NCI-H1048 (cell line): Measurements from ENCODE around the gene ARHGEF6.
A peak's percentile ranks its signal among the peaks of the same experiment; 100 is the strongest.

Experiments used
- DNase-seq: peaks from one replicate; lab custom pipeline; 2025; lab: John Stamatoyannopoulos, UW

ARHGEF6 gene

DNA sequence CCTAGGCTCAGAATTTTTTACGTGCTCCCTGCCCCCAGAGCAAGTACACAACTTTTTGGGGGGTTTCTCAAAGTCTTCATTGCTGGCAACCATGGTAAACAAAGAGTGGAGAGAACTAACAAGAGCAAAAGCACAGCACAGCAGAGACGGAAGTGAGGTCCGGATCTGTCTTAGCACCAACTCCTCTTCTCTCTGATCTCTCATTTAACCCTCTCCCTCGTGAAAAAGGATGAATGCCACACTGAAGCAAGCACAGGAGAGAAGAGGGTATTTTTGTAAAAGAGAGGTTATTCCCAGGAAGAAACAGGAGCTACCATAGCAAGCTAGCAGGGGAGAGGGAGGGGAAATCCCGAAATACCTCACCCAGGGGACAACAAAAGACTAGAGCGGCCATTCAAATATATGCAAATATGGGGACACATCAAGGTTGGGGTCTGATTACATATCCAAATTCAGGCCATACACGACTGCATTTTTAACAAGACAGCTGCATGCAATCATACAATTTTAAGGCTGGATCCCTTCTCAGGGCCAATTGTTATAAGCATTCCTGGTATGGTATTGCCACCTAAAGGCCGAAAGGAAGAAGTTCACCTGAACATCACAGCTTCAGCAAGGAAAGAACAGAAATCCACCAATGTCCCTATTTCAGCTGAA lies 86.2 kb downstream of the ARHGEF6 start:
- DNase-seq = peak; percentile 84

DNA sequence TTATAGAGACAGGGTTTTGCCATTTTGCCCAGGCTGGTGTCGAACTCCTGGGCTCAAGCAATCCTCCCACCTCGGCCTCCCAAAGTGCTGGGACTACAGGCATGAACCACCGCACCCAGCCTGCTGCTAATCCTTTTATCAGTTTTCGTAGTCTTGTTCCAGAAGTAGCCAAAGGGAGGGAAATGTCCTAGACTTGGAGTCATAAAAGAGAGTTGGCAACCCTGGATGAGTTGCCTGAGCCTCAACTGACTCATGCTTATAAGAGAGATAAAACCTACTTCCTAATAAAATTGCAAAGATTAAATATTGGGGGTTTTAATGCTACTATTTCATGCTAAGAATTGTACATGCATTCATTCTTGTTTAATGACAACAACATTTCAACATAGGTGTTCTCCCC lies 88.5 kb downstream of the ARHGEF6 start:
- no peak for DNase-seq

DNA sequence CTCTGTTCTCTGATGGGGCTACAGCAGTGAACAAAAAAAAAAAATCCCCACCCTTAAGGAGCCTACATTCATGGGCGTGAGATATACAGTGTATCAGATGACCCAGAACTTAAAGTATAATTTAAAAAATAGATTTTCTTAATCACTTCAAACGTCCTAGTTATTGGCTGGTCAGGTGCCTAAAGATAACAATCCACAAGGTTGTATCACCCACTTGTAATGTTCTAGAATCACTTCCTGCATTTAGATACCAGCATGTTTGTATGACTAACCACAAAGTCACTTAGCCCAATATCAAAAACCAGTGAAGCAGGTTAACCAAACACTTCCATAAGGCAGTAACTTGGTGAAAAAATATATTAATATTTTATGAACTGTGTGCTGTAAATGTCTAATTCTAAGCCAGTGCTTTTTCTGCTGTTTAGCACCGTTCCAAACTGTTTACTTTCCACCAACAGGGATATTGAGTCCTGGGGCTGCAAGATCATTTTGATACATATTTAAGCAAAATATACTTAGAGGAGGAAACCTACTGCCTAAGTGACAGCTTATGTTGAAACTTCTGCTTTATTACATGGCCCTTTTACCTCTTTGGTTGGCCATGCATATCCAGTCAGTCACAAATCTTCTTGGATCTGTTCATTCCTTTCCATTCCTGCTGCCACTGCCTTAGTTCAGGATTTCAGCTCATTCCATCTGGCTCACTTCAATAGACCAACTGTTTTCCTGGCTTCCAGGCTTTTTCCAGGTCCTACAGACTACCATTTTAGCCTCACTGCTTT lies 89.5 kb downstream of the ARHGEF6 start:
- DNase-seq = no peak

DNA sequence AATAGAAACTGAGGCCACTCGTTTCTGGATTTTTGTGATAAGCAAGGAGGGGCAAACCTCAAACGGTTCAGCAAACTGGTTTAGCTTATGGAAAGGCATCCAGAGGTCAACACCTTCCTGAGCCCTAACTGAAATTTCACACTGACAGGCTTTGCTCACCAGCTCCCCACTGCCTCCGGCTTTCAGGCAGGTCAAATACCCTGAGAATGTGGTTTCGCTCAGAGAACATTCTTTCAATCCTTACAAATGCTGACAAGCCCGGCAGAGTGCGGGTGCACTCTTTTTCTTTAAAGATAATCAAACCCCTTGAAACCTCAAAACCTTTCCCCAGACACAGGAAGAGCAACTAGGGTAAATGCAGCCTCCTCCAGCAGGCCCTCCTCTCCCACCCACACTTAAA lies 91.3 kb downstream of the ARHGEF6 start:
- no peak for DNase-seq

DNA sequence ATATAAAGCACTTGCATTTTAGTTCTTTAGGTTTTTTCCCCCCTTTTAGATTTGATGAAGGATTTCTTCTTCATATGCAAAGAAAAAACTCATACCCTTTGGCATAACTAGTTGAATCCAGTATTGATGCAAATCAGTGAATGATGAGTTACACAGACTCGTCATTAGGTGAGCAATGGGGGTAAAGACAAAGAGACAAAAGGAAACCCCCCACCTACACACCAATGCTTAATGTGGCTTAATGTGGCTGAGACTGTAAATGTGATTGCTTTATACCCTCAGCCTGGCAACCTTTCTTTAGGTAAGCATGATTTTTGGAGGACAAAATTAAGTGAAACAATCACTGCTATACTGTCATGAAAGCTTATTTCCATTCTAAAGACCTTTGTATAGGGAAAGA lies 93.3 kb downstream of the ARHGEF6 start:
- DNase-seq = no peak

DNA sequence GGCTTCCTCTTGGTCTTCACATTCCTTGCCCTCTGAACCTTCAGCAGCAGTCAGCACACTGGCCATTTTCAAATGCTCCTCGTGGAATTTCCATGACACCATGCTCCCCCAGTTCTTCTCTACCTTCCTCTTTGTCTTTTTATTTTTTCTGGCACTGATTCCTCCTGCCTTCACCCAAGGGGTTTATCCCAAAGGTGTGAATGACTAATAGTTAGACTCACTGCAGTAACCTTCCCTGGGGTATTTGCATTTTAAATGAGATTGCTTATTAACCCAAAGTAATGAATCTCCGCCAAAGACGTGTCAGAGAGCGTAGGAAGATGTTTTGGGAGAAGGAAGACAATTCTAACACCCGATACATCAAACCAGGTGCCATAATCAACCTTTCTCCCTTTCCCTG lies 96.6 kb downstream of the ARHGEF6 start:
- no peak for DNase-seq

DNA sequence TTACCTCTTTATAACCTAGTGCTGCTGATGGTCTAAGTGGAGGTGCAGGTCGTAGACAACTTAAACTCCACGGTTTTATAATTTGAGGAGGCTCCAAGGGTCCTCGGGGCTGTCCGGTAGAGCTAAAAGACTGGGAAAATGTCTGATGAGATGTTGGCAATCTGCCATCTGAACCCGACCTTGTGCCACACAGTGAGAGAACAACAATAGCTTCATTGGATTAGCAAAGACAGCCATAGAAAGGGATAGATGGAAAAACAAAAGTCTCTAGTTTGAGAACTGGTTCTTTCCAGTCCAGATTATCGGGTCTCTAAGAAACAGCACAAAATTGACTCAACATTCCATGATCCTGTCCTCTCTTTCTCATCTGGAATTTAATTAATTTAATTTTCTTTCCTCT lies 101.2 kb downstream of the ARHGEF6 start:
- no peak for DNase-seq

DNA sequence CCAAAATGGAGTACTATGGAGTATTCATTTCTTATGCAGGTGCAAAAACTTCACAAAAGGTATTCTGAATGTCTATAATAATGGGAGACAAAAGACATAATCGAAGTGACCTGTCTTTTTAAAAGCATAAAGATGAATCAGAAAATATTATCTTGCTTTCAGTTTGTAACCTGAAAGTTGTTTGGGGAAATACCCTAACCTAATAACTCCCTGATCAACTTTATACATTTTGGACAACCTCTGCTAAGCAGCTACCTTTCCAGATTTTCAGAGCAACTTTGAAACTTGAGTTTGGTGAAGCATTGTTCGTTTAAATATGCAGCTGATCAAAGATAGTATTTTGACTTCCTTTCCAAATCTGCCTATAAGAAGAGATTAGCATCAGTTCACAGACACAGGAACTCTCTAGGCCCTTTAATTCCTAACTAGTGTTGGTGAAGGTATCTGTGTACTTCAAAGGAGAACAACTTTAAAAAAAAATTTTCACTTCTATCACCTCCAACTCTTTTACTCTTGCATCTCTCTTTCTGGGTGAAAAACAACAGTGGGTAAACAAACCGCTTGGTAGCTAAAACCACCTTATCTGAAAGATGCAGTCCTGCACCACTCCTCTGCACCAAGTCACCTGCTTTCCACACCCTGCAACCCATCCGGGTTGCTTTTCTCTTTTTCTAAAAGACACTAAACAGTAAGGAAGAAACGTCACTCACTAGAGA lies 106.3 kb downstream of the ARHGEF6 start:
- DNase-seq = no peak

DNA sequence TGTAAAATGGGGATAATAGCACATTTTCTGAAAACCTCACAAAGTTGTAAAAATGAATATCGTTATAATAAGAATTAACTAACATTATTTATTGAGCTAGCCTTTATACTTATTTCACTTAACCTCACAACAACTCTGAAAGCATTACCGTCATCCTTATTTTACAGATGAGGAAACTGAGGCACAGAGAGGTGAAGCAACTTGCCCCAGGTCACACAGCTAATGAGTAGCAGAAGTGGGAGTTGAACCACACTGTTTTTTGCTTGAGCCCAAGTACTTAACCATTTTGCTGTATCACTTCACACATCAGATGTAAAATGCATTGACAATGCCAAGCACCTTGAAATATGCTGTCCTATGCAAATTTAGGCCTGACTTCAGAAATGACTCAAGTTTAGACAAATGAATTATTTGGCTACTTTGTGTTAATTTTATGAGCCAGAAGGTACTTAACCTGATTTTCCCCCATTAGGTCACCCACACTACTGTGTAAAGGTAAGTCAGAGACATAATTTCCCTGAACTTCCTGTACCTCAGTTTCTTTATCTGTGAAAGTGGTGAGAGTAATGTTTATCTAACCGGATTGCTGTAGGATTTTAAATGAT lies 109.6 kb downstream of the ARHGEF6 start:
- DNase-seq = no peak

DNA sequence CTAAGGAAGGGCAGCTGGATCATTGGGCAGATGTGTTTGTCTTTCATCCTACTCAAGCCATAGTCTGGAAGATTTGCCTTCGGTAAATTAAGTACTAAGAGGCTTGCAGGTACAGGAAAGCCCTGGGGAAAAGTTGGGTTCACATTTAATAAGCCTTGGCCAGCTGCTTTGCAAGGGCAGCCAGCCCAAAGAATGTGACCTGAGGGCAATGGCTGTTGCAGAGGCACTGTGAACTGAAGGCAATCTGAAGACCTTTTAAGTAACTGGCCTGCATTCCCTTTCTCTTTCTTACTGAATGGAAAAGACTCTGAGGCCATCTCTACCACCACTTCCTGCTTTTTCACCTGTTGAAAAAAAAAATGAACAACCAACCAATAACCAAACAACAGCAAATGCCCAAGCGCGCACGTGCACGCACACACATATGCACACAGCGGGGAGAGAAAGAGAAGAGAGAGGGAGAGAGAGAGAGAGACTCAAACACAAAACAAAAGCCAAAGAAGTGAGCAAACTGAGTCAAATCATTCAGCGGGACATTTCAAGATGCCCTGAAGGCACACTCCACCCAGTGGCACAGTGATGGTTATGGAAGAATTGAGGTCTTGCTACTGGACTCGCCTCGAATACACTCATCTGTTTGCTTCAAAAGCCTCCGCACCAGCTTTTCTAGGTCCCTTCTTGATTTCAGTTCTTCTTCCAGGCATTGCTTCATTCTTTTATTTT lies 113.1 kb downstream of the ARHGEF6 start:
- no peak for DNase-seq

DNA sequence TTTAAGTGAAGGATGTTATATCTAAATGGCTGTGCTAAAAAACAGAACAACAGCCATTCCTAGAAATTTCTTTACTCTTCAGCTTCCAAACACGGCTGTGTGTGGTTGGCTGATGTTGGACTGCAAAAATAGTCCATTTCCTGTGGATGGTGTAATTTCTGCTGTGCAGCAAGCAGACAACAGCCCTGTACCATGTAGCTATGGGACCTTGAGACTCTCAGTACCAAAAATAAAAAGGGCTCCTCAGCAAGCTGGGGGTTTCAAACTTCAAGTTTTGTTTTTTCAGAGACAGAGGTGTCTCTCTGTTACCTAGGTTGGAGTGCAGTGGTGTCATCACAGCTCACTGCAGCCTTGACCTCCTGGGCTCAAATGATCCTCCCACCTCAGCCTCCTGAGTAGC lies 114.6 kb downstream of the ARHGEF6 start:
- DNase-seq = no peak

DNA sequence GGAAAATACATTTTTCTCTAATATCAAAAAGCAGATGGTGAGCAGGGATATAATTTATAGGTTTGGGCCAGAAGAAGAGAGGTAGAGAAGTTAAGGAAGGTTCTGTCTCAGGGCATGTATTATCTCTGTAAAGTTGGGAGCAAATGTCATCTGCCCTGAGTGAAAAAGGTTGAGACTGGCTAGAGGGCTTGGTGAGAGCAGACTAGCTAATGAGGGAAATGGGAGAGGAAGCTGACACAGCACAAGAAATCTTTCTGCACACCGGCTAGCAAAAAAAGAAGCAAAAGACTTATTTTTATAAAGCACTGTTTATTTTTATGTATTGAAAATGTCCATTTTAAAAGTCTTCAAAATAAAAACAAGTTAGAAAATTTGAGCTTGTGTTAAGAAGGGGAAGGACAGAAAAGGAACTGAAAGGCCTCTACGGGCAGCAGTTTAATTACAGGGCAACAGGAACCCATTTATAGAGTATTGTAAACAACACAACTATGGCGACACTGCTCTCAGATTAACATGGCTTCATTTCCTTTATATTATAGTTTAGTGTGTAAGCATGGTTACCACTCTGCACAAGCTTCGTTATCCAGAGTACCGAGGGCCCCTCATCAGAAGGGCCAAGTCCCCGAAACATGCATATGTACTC lies 115.4 kb downstream of the ARHGEF6 start:
- no peak for DNase-seq

DNA sequence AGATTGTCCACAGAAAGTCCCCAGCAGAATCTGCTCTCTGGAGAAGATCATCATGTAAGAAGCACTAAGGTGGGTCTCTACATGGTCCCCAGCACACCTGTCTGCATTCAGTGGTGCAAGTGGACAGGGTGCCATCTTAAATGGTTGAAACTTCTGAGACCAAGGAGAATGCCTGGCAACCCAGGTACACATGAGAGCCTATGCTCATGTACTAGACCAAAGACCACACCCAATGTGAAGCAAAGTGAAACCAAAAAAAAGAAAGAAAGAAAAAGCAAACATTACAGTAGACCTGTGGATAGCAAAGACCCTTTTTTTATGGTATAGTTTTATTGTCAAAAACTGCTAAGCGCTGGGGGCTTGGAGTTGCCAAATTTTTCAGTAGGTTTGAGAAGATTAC lies 117.8 kb downstream of the ARHGEF6 start:
- no peak for DNase-seq

DNA sequence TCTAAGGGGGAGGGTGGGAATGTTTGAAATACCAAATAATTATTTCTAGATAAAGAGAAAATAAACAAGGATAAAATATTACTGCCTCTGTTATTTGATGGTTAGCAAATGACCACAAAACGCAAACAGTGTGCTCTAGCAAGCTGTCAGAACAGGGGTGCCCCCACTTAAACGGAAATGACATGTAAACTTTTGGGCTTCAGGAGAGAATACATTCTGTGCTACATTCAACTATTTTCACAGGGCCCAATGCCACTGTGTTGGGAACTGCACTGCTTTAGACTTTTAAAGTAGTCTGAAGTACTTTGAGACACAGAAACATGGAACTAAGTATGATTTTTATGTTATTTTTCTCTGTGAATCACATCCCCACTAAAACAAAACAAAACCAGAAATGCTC lies 118.6 kb downstream of the ARHGEF6 start:
- DNase-seq = no peak

DNA sequence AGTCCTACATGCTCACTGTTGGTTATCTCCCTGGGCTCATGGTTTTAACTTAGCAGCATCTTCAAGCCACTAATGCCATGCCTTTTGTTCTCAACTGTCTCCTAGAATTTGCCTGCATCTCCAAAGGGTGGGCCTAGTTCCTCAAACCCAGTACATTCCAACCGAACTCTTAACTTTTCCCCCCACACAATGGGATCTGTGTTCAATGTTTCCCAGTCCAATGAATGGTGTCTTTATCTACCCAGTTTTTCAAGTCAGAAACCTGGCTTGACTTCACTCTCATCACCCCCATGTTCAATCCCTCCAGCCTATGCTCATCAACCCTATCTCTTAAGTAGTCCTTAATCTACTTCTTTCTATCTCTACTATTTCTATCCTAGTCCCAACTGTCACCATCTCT lies 119.8 kb downstream of the ARHGEF6 start:
- no peak for DNase-seq

DNA sequence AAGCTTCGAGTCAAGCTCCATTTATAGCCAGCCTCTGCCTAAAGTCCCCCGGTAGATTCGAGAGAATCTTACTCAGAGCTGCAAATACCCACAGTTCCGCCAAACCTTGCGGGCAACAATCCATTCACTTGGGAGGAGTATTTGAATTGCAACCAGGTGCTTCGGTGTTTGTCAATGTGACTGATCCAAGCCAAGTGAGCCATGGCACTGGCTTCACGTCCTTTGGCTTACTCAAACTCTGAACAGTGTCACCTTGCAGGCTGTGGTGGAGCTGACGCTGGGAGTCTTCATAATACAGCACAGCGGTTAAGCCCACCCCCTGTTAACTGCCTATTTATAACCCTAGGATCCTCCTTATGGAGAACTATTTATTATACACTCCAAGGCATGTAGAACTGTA lies 121.6 kb downstream of the ARHGEF6 start:
- DNase-seq = no peak

DNA sequence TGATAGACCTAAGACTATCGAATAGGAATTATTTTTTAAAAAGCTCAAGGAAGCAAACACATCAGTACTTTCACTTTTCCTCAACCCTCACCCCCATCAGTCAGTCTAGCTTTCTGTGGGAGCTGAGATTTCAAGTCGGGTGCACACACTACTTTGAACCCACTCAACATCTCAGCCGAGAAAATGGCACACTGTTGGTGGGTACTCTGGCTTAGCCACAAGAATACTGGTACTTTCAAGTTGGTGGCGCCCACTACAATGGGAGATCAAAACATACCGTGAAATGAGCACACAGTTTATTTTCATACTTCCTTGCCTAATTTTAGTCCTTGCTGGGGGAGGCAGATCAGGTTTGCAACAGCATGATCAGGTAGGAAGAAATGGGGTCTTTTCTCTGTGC lies 122.6 kb downstream of the ARHGEF6 start:
- DNase-seq = no peak

DNA sequence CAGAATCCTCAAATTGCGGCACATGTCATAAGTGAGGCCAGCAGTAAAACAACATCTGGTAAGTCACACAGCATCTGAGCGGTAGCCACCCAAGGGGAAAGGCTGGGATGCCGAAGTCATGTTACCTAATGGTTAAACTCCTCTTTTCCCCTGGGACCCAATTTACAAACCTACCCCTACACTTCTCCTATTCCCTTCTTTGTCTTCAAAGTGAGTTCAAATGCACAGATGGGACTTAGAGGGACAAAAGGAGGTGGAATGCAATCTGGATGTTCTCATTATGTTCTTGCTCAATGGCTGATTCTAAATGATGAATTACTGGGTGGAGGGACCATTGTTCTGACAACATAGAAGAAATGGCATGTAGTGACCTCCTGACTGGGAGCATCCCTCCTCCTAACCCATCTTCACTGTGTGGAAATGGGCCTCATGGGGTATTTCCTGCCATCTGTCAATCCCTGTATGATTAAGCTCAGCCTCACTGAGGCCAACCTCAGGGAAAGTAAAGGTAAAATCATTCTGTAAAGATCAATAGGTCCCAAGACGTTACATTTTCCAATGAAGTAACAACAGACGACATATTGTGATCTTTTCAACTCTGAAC lies 124.3 kb downstream of the ARHGEF6 start:
- DNase-seq = no peak

DNA sequence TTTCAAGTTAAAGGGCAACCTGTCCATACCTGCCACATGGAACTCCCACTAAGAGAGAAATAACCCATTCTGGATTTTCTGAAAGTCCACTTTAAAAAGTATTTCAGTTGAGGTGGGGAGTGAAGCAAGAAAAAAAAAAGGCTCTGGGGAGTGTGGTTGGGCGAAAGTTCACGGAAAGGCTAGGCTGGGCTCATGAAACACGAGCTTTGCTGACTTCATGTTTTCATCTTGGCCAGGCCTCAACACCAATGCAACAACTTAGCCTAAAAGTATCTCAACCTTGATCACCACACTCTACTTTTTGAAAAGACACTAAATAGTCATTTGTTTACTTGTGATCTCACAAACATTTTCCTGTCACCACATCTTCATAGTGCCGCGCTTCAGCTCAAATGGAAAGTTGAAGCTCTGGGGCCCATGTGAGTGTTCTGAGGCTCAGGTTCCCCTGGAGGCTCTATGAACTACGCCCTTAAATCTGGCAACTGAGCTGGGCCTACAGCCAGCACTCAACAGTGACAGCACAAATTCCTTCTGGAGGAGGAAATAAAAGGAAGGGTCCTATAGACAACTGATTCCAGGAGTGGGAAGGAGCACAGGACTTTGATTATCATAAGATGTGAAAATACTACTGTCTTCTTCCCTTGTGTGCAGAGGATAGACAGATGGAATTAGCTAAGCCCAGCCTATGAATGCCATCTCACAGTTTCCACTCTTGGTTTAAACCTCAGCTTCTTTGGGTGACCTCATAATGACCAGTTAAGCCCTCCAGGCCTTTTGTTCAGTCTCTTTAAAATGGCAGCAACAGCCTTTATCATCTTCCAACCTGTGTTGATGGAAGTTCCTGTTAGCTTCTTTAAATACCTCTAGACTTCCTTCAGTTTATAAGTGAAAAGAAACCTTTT lies 127.7 kb downstream of the ARHGEF6 start:
- DNase-seq = no peak

DNA sequence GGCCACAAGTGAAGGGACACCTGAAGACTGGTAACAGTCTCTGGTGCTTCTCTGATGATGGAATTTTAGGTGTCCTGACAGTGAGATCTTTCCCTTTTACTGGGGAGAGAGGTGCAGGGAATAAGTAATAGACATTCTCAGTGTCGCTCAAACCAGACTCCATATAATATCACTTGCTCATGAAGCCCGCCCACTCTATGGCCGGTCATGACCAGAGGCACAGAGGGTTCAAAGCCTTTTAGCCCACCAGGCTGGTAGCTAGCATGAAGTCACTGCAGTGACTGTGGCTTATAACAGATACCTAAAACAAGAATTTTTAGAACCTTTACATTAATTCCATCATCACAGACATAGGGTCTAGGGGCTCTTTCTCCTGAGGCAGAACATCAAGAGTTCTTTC lies 129.9 kb downstream of the ARHGEF6 start:
- DNase-seq = no peak
